RPMI7951 (cell line): ENCODE data around the gene LRPPRC. TPM values are rescaled to one million over a fixed set of nuclear protein-coding genes. Genes with fewer than 3 reads are reported as not detected.

Experiments used
- total RNA-seq: library from RNA; depleted of rRNA; stranded (reverse); fragments of >200 nt; shearing (Covaris generic); gene quantifications from 2 replicates; pipeline ENCODE4 v1.2.3, GENCODE V29; 2014; rRNA removed

LRPPRC gene
- total RNA-seq, 1 experiment from 2014 or later: 50.5 TPM

Other genes starting within 250 kb of the LRPPRC start
- gene DYNC2LI1, start 221.9 kb downstream of the LRPPRC start, total RNA-seq: 24.2 and 27.4 TPM in 2 replicates
- not detected in 2 replicates for gene ABCG5, start 157.2 kb downstream of the LRPPRC start, total RNA-seq
- gene ABCG8, start 157.0 kb downstream of the LRPPRC start, total RNA-seq: not detected in 2 replicates
- 28.0 and 33.6 TPM in 2 replicates for gene PPM1B, start 172.9 kb upstream of the LRPPRC start, total RNA-seq